SK-N-SH treated with all-trans-retinoic acid at 6 μM for 48 hours (cell line): ENCODE measurements around the gene CPNE7.

Experiments
- ATAC-seq: fragments of 200-7000 bp; cut with Tn5 transposase; 3 replicates; pipeline ENCODE4 v1.9.1; 2020; ENCODE audit warnings: mild to moderate bottlenecking, moderate library complexity
- CSDC2 ChIP-seq: fragments of 250-450 bp; sonication (Bioruptor Pico); IDR thresholded peaks from 2 replicates; pipeline ENCODE4 v1.5.0; 2020; ENCODE audit warnings: mild to moderate bottlenecking, moderate library complexity
- ESRRG ChIP-seq: fragments of 250-450 bp; sonication (Bioruptor Pico); IDR thresholded peaks from 2 replicates; pipeline ENCODE4 v1.6.1; 2021; ENCODE audit warnings: mild to moderate bottlenecking
- GLIS3 ChIP-seq: fragments of 250-450 bp; sonication (Bioruptor Pico); IDR thresholded peaks from 2 replicates; pipeline ENCODE4 v1.5.0; 2020; ENCODE audit warnings: mild to moderate bottlenecking, moderate library complexity
- ISL1 ChIP-seq: fragments of 250-450 bp; sonication (Bioruptor Pico); IDR thresholded peaks from 2 replicates; pipeline ENCODE4 v2.1.2; 2022; ENCODE audit warnings: mild to moderate bottlenecking, moderate library complexity
- OSR1 ChIP-seq: fragments of 250-450 bp; sonication (Bioruptor Pico); IDR thresholded peaks from 2 replicates; pipeline ENCODE4 v1.8.0; 2022; ENCODE audit warnings: moderate library complexity, mild to moderate bottlenecking, inconsistent platforms
- PATZ1 ChIP-seq: fragments of 250-450 bp; sonication (Bioruptor Pico); IDR thresholded peaks from 2 replicates; pipeline ENCODE4 v1.8.0; 2020; ENCODE audit warnings: mild to moderate bottlenecking, moderate library complexity, borderline replicate concordance
- POU6F1 ChIP-seq: fragments of 250-450 bp; sonication (Bioruptor Pico); IDR thresholded peaks from 2 replicates; pipeline ENCODE4 v1.8.0; 2021; ENCODE audit warnings: low read depth, mild to moderate bottlenecking, moderate library complexity, borderline replicate concordance
- RARB ChIP-seq: fragments of 250-450 bp; sonication (Bioruptor Pico); IDR thresholded peaks from 2 replicates; pipeline ENCODE4 v1.8.0; 2021; ENCODE audit warnings: mild to moderate bottlenecking, moderate library complexity
- SNAI2 ChIP-seq: fragments of 250-450 bp; sonication (Bioruptor Pico); IDR thresholded peaks from 2 replicates; pipeline ENCODE4 v1.5.0; 2020; ENCODE audit warnings: mild to moderate bottlenecking, moderate library complexity
- TCF4 ChIP-seq: fragments of 250-450 bp; sonication (Bioruptor Pico); IDR thresholded peaks from 2 replicates; pipeline ENCODE4 v1.8.0; 2021; ENCODE audit warnings: mild to moderate bottlenecking, moderate library complexity, borderline replicate concordance
- TOX ChIP-seq: fragments of 250-450 bp; sonication (Bioruptor Pico); IDR thresholded peaks from 2 replicates; pipeline ENCODE4 v1.8.0; 2021; ENCODE audit warnings: mild to moderate bottlenecking, moderate library complexity, borderline replicate concordance
- TSHZ2 ChIP-seq: fragments of 250-450 bp; sonication (Bioruptor Pico); IDR thresholded peaks from 2 replicates; pipeline ENCODE4 v1.5.0; 2020; ENCODE audit warnings: mild to moderate bottlenecking, moderate library complexity
- ZC3H10 ChIP-seq: fragments of 250-450 bp; sonication (Bioruptor Pico); IDR thresholded peaks from 2 replicates; pipeline ENCODE4 v1.5.1; 2021; ENCODE audit warnings: mild to moderate bottlenecking, moderate library complexity
- ZFP3 ChIP-seq: fragments of 250-450 bp; sonication (Bioruptor Pico); IDR thresholded peaks from 2 replicates; pipeline ENCODE4 v1.5.0; 2020; ENCODE audit warnings: mild to moderate bottlenecking, moderate library complexity
- ZFP30 ChIP-seq: fragments of 450-650 bp; formaldehyde crosslinking; IDR thresholded peaks from 2 replicates; pipeline ENCODE4 v1.5.0; 2022; ENCODE audit warnings: mild to moderate bottlenecking, moderate library complexity
- ZNF8 ChIP-seq: fragments of 450-650 bp; formaldehyde crosslinking; IDR thresholded peaks from 2 replicates; pipeline ENCODE4 v1.5.0; 2020; ENCODE audit warnings: mild to moderate bottlenecking, moderate library complexity
- TF ChIP-seq, protein P1 (sequence below): fragments of 250-450 bp; sonication (Bioruptor Pico); IDR thresholded peaks from 2 replicates; pipeline ENCODE4 v1.5.1; 2021; ENCODE audit warnings: mild to moderate bottlenecking, moderate library complexity
- TF ChIP-seq, protein P2 (sequence below): fragments of 250-450 bp; sonication (Bioruptor Pico); IDR thresholded peaks from 2 replicates; pipeline ENCODE4 v1.5.1; 2020; ENCODE audit warnings: low read depth, mild to moderate bottlenecking, moderate library complexity

The CPNE7 gene

GRCh38 chr16:89544713-89545043 lies 30.9 kb upstream of the CPNE7 start (continued):
- TF ChIP-seq TSHZ2 (no peak), ZFP3 (CRISPR knock-in tag) (no peak), POU6F1 (CRISPR knock-in tag) (no peak), ZC3H10 (CRISPR knock-in tag) (no peak), RARB (CRISPR knock-in tag) (no peak)

- TF ChIP-seq, protein P1, sequence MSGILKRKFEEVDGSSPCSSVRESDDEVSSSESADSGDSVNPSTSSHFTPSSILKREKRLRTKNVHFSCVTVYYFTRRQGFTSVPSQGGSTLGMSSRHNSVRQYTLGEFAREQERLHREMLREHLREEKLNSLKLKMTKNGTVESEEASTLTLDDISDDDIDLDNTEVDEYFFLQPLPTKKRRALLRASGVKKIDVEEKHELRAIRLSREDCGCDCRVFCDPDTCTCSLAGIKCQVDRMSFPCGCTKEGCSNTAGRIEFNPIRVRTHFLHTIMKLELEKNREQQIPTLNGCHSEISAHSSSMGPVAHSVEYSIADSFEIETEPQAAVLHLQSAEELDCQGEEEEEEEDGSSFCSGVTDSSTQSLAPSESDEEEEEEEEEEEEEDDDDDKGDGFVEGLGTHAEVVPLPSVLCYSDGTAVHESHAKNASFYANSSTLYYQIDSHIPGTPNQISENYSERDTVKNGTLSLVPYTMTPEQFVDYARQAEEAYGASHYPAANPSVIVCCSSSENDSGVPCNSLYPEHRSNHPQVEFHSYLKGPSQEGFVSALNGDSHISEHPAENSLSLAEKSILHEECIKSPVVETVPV, result no peak
- no peak for TF ChIP-seq ZC3H10 (CRISPR knock-in tag)
- no peak for ATAC-seq
These were observed 30.3 kb upstream of the CPNE7 start for GRCh38 chr16:89545044-89545830.

DNA sequence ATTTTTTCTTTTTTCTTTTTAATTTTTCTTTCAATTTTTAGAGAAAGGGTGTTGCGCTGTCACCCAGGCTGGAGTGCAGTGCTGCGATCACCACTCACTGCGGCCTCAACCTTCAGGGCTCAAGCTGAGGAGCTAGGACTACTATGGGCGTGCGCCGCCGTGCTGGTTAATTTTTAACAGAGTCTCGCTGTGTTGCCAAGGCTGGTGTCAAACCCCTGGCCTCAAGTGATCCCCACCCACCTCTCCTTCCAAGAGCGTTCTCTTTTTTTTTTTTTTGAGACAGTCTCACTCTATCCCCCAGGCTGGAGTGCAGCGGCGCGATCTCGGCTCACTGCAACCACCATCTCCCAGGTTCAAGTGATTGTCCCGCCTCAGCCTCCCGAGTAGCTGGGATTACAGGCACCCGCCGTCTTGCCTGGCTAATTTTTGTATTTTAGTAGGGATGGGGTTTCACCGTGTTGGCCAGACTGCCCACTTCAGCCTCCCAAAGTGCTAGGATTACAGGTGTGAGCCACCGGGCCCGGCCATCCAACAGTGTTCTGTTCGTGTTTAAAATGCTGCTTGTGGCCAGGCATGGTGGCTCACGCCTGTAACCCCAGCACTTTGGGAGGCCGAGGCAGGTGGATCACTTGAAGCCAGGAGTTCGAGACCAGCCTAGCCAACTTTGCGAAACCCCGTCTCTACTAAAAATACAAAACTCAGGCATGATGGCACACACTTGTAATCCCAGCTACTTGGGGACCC lies 29.6 kb upstream of the CPNE7 start:
- no peak for ATAC-seq
- no peak for TF ChIP-seq PATZ1 (CRISPR knock-in tag)
- TF ChIP-seq, protein P1, result no peak
- TF ChIP-seq ZFP30 (CRISPR knock-in tag), result no peak
- TF ChIP-seq TOX (CRISPR knock-in tag), result no peak

- no peak for TF ChIP-seq SNAI2 (CRISPR knock-in tag)
- no peak for ATAC-seq
These were observed 28.8 kb upstream of the CPNE7 start for GRCh38 chr16:89546781-89547180.

- TF ChIP-seq OSR1 (CRISPR knock-in tag) (no peak), ZNF8 (CRISPR knock-in tag) (no peak), GLIS3 (no peak), RARB (CRISPR knock-in tag) (no peak), TCF4 (CRISPR knock-in tag) (no peak), ZC3H10 (CRISPR knock-in tag) (no peak), ISL1 (CRISPR knock-in tag) (no peak), CSDC2 (CRISPR knock-in tag) (no peak), ZFP30 (CRISPR knock-in tag) (no peak), ESRRG (CRISPR knock-in tag) (no peak), TSHZ2 (no peak), ZFP3 (CRISPR knock-in tag) (no peak)
- TF ChIP-seq, protein P2, sequence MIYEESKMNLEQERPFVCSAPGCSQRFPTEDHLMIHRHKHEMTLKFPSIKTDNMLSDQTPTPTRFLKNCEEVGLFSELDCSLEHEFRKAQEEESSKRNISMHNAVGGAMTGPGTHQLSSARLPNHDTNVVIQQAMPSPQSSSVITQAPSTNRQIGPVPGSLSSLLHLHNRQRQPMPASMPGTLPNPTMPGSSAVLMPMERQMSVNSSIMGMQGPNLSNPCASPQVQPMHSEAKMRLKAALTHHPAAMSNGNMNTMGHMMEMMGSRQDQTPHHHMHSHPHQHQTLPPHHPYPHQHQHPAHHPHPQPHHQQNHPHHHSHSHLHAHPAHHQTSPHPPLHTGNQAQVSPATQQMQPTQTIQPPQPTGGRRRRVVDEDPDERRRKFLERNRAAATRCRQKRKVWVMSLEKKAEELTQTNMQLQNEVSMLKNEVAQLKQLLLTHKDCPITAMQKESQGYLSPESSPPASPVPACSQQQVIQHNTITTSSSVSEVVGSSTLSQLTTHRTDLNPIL, result no peak
- ATAC-seq, result no peak
These were observed 28.3 kb upstream of the CPNE7 start for GRCh38 chr16:89547291-89547690.
